ENCODE results near the gene KLF16. TPM values are rescaled to one million over a fixed set of nuclear protein-coding genes. Genes with fewer than 3 reads are reported as not detected.
"Not testable (repeated sequence)": the region's sequence is repeated elsewhere in the genome, so short reads cannot be mapped to it uniquely, and the experiment has no call there.

The KLF16 gene
- total RNA-seq, 4 donors from 2014 or later: 9.0 to 16.2 (median 13.5) TPM

DNA sequence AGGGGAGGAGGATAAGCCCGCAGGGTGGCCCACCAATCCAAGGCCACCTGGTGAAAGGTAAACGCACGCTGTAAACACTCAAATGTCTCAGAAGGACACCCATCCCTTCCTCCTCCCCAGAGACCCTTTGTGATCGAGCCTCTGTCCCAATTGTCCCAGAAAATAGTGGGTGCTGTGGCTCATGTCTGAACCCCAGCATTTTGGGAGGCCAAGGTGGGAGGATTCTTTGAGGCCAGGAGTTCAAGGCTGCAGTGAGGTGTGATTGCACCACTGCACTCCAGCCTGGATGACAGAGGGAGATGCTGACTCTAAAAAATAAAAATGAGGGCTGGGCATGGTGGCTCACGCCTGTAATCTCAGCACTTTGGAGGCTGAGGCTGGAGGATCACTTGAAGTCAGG lies 25.0 kb upstream of the KLF16 start:
- WGBS, 2 donors: 88 to 95% methylated on average over 5 of the region's 5 CpGs
- no peak overlapping the region for H3K4me3 ChIP-seq (ENCODE audit: low read depth, poor library complexity, severe bottlenecking)
- intact Hi-C loops (cut with DNase I; ENCODE audit: low total_unique reads): no loop called here
- DNase-seq (ENCODE audit: low spot score in 2 of 2): no peak
- TF ChIP-seq, protein P1, sequence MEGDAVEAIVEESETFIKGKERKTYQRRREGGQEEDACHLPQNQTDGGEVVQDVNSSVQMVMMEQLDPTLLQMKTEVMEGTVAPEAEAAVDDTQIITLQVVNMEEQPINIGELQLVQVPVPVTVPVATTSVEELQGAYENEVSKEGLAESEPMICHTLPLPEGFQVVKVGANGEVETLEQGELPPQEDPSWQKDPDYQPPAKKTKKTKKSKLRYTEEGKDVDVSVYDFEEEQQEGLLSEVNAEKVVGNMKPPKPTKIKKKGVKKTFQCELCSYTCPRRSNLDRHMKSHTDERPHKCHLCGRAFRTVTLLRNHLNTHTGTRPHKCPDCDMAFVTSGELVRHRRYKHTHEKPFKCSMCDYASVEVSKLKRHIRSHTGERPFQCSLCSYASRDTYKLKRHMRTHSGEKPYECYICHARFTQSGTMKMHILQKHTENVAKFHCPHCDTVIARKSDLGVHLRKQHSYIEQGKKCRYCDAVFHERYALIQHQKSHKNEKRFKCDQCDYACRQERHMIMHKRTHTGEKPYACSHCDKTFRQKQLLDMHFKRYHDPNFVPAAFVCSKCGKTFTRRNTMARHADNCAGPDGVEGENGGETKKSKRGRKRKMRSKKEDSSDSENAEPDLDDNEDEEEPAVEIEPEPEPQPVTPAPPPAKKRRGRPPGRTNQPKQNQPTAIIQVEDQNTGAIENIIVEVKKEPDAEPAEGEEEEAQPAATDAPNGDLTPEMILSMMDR (IDR thresholded peaks at IDR 0.05): no peak
- TF ChIP-seq POLR2A (IDR thresholded peaks at IDR 0.05): no peak

DNA sequence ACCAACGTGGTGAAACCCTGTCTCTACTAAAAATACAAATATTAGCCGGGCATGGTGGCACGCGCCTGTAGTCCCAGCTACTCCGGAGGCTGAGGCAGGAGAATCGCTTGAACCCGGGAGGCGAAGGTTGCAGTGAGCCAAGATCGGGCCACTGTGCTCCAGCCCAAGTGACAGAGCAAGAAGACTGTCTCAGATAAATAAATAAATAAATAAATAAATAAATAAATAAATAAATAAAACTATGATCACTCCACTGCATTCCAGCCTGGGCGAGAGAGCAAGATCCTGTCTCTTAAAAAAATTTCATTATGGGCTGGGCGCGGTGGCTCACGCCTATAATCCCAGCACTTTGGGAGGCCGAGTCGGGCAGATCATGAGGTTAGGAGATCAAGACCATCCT lies 23.0 kb upstream of the KLF16 start:
- H3K4me3 ChIP-seq (ENCODE audit: low read depth, poor library complexity, severe bottlenecking); intact Hi-C loops (cut with DNase I; ENCODE audit: low total_unique reads); DNase-seq (ENCODE audit: low spot score in 2 of 2): not testable (repeated sequence)
- WGBS, 2 donors: 95 to 96% methylated on average over 15 of the region's 15 CpGs

DNA sequence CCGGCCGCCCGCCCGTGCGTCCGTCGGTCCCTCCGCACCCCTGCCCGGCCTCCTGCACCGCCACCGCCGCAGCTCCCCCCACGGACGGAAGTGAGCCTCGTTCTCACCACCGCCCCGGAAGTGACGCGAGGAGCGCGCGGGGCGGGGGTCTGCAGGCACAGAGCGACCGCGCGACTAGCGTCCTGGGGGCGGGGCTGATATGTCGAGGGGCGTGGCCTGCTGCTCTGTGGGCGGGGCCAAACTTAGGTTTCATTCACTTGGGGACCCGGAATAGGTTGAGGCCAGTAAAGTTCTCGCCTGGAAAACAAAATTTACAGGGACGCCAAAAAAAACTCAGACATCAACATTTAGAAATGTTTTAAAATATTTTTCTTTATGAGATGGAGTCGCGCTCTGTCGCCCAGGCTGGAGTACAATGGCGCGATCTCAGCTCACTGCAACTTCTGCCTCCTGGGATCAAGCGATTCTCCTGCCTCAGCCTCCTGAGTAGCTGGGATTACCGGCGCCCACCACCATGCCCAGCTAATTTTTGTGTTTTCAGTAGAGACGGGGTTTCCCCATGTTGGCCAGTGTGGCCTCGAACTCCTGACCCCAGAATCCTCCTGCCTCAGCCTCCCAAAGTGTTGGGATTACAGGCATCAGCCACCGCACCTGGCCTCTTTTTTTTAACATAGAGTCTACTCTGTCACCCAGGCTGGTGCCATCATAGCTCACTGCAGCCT lies 22.2 kb upstream of the KLF16 start, which contains the start of gene ABHD17A:
TSS of gene ABHD17A (minus strand) at position 99 of the 722 bp plus-strand sequence. CDS start 3,930 bp downstream, outside the sequence.
- peak; percentile 92 to 99 for DNase-seq (ENCODE audit: low spot score in 2 of 2)
- peak within 1 kb of the TSS; percentile 84 for H3K4me3 ChIP-seq (ENCODE audit: low read depth, poor library complexity, severe bottlenecking)
- 26 to 38% methylated on average over 24 to 34 of the region's 46 CpGs for WGBS, 2 donors
- intact Hi-C loops (cut with DNase I; ENCODE audit: low total_unique reads): not testable (repeated sequence)

DNA sequence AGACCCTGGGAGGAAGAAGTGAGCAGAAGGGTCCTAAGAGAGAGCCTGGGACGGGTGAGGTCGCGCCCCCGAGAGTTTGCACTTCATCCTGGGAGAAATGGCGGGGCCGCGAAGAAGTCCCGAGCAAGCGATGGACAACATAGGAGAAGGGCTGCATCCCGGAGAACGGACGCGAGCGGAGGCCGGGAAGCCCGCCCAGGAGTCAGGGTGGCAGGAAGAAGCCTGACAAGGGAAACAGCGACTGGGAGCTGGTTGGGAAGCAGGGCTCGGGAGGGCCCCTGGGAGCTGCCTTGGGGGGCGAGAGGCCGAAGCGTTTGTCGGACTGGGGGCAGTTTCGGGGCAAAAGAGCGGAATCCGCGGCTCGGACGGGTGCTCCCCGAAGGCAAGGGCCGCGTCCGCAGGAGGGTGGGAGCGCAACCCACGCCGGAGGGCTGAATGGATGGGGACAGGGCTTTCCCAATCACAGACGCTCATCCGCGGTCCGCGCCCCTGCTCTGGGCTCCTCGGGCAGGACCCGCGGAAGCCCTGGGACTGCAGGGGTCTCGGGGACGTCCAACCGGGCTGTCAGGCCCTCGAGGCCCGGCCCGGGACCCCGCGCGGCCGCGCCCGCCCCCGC lies 21.4 kb upstream of the KLF16 start:
- no peak for DNase-seq (ENCODE audit: low spot score in 2 of 2)
- intact Hi-C loops (cut with DNase I; ENCODE audit: low total_unique reads): no loop called here
- WGBS, 2 donors: 0 to 1% methylated on average over 32 to 49 of the region's 56 CpGs
- peak overlapping the region; percentile 84 for H3K4me3 ChIP-seq (ENCODE audit: low read depth, poor library complexity, severe bottlenecking)
- no peak for TF ChIP-seq POLR2A (IDR thresholded peaks at IDR 0.05)
- TF ChIP-seq, protein P1 (IDR thresholded peaks at IDR 0.05): no peak

DNA sequence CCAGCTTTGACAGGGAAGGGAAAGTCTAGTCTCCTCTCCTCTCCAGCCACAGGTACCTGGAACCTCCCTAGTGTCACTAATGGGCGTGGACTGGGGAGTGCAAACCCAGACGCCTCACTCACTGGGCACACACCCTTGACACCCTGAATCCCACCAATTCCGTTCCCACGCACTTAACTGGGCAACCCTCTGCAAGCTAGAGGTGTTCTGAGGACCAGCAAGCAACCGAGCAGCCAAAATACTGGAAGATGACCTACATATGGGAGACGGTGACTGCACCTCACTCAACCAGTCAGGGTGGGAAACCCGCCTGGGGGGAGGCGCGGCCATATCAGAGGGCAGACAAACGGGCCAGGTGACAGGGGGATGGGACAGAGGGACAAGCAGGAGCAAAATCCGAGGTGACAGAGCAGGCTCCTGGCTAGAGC lies 20.9 kb upstream of the KLF16 start:
- intact Hi-C loops (cut with DNase I; ENCODE audit: low total_unique reads): no loop called here
- no peak for TF ChIP-seq POLR2A (IDR thresholded peaks at IDR 0.05)
- TF ChIP-seq, protein P1 (IDR thresholded peaks at IDR 0.05): no peak
- peak overlapping the region; percentile 84 for H3K4me3 ChIP-seq (ENCODE audit: low read depth, poor library complexity, severe bottlenecking)
- 1 to 4% methylated on average over 11 of the region's 11 CpGs for WGBS, 2 donors
- DNase-seq (ENCODE audit: low spot score in 2 of 2): no peak

DNA sequence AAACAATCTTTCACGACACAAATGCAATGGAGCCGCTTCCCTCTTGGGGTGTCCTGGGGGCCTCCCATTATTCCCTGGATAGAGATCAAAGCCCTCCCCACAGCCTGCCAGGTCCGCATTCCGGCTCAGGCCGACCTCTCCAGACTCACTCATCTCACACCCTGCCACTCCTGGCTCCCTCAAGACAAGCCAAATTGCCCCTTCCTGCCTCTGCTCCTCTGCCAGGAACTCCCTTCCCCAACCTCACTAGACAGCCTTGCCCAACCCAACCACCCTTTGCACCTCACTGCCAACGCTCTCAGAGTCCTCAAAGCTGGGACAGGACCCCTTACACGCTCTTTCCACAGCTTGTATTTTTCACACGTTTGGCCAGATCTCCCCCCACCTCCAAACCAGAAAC lies 20.4 kb upstream of the KLF16 start:
- WGBS, 2 donors: 17 to 26% methylated on average over 8 of the region's 8 CpGs
- H3K4me3 ChIP-seq (ENCODE audit: low read depth, poor library complexity, severe bottlenecking): peak overlapping the region; percentile 84
- intact Hi-C loops (cut with DNase I; ENCODE audit: low total_unique reads): no loop called here
- DNase-seq (ENCODE audit: low spot score in 2 of 2): no peak
- TF ChIP-seq, protein P1 (IDR thresholded peaks at IDR 0.05): no peak
- no peak for TF ChIP-seq POLR2A (IDR thresholded peaks at IDR 0.05)
